GM23248 (cell line): ENCODE measurements around the gene ACAA1. TPM values are rescaled to one million over a fixed set of nuclear protein-coding genes. Genes with fewer than 3 reads are reported as not detected.

Source experiments
- DNase-seq: peaks from one replicate; pipeline ENCODE4 v3.0.0-alpha.2; 2015
- H2AFZ ChIP-seq: fragments of 200-600 bp; sonication (generic); 2 replicates; pipeline ENCODE4 v1.6.1; 2016; ENCODE audit warnings: antibody characterized with exemption
- H3F3A ChIP-seq: fragments of 200-600 bp; sonication (generic); 2 replicates; pipeline ENCODE4 v1.6.1; 2016; ENCODE audit warnings: mild to moderate bottlenecking, antibody characterized with exemption, mixed run types; ENCODE audit not compliant: insufficient read depth
- H3K27ac ChIP-seq: fragments of 200-600 bp; sonication (generic); 2 replicates; pipeline ENCODE4 v1.5.1; 2016; ENCODE audit warnings: mild to moderate bottlenecking
- H3K27me3 ChIP-seq: fragments of 200-600 bp; sonication (generic); replicated peaks from 2 replicates; pipeline ENCODE4 v1.6.1; 2016; ENCODE audit warnings: mild to moderate bottlenecking; ENCODE audit not compliant: insufficient read depth
- H3K36me3 ChIP-seq: fragments of 200-600 bp; sonication (generic); 2 replicates; pipeline ENCODE4 v1.6.1; 2016; ENCODE audit warnings: low read depth, mild to moderate bottlenecking
- H3K4me1 ChIP-seq: fragments of 200-600 bp; sonication (generic); 2 replicates; pipeline ENCODE4 v1.6.1; 2016; ENCODE audit warnings: mild to moderate bottlenecking; ENCODE audit not compliant: insufficient read depth
- H3K4me2 ChIP-seq: fragments of 200-600 bp; sonication (generic); one replicate; pipeline ENCODE4 v1.6.1; 2016; ENCODE audit warnings: mild to moderate bottlenecking; ENCODE audit not compliant: unreplicated experiment
- H3K4me3 ChIP-seq: fragments of 200-600 bp; sonication (generic); 2 replicates; pipeline ENCODE4 v1.5.1; 2016; ENCODE audit warnings: mild to moderate bottlenecking
- H3K79me2 ChIP-seq: fragments of 200-600 bp; sonication (generic); 2 replicates; pipeline ENCODE4 v1.6.1; 2016; ENCODE audit warnings: mild to moderate bottlenecking; ENCODE audit not compliant: insufficient read depth
- H3K9ac ChIP-seq: fragments of 200-600 bp; sonication (generic); 2 replicates; pipeline ENCODE4 v1.6.1; 2016; ENCODE audit warnings: mild to moderate bottlenecking
- H3K9me2 ChIP-seq: fragments of 200-600 bp; sonication (generic); 2 replicates; pipeline ENCODE4 v1.6.1; 2016; ENCODE audit warnings: mixed run types, mild to moderate bottlenecking, moderate library complexity; ENCODE audit not compliant: insufficient read depth
- H3K9me3 ChIP-seq: fragments of 200-600 bp; sonication (generic); one replicate; pipeline ENCODE4 v1.6.1; 2017; ENCODE audit warnings: low read depth
- H4K20me1 ChIP-seq: fragments of 200-600 bp; sonication (generic); 2 replicates; pipeline ENCODE4 v1.6.0; 2016; ENCODE audit not compliant: insufficient read depth
- EZH2 ChIP-seq: fragments of 200-600 bp; sonication (generic); IDR thresholded peaks from 2 replicates; pipeline ENCODE4 v1.6.1; 2018; ENCODE audit warnings: antibody characterized with exemption, mild to moderate bottlenecking; ENCODE audit not compliant: insufficient read depth, poor library complexity, severe bottlenecking
- EZH2phosphoT487 ChIP-seq: fragments of 200-600 bp; sonication (generic); IDR thresholded peaks from 2 replicates; pipeline ENCODE4 v1.6.1; 2018; ENCODE audit warnings: antibody characterized with exemption, moderate library complexity, mild to moderate bottlenecking, low read depth; ENCODE audit not compliant: insufficient read depth
- WGBS, 2 experiments: methylation state at CpG; one replicate each; pipeline ENCODE4 v1.1.6; 2015 to 2017; ENCODE audit warnings: low lambda C conversion rate in 2 of 2, low coverage in 1 of 2; ENCODE audit errors: missing lambda C conversion rate in 2 of 2; 5-methylcytosine and 5-hydroxymethylcytosine counted together
- in situ Hi-C: fragments of 300-500 bp; cut with MboI; formaldehyde crosslinking; loops from 2 replicates; pipeline ENCODE4 v1.15.0; 2020
- polyA plus RNA-seq: library from polyadenylated mRNA; unstranded; fragments of >200 nt; fragmentation: Nextera tagmentation; extraction: Ambion mirVana; gene quantifications from 2 replicates; pipeline ENCODE4 v1.2.1, GENCODE V29; 2016
- total RNA-seq: library from RNA; depleted of rRNA; stranded (reverse); fragments of >200 nt; shearing (Covaris generic); gene quantifications from 2 replicates; pipeline ENCODE4 v1.2.3, GENCODE V29; 2014

The ACAA1 gene
- total and polyA plus RNA-seq, 2 experiments from 2014 or later: 32.9 to 50.5 TPM

DNA sequence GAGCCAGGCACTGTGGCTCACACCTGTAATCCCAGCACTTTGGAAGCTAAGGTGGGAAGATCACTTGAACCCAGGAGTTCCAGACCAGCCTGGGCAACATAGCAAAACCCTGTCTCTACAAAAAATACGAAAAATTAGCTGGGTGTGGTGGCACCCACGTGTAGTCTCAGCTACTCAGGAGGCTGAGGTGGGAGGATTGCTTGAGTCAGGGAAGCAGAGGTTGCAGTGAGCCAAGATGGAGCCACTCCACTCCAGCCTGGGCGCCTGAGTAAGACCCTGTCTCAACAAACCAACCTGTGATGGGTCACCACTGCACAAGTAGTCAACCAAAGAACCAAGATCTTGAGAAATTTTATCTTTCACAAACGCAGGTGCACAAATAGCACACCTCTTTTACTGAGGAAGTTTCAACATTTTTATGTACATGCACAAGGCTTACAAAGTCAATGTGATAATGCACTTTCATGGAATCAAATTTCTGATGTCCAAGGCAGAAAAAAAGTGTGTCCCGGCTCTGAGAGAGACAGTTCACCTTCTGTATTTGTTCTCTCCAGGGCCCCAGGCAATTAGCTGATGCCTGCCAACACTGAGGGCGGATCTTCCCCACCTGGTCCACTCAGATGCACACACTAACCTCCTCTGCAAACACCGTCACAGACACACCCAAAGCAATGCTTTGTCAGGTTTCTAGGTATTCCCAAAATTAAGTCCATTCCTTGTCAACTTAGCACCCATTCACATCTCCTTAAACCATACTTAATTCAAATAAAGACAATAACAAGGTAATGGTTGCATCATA is 12.4 kb downstream of the ACAA1 start:
- in situ Hi-C loops: loop anchor here (25.0 kb wide), 1 partner anchor 363 kb away; the partner anchor contains the start of gene EXOG
- H3K9me2 ChIP-seq: no peaks in the 10 kb centered on the region

DNA sequence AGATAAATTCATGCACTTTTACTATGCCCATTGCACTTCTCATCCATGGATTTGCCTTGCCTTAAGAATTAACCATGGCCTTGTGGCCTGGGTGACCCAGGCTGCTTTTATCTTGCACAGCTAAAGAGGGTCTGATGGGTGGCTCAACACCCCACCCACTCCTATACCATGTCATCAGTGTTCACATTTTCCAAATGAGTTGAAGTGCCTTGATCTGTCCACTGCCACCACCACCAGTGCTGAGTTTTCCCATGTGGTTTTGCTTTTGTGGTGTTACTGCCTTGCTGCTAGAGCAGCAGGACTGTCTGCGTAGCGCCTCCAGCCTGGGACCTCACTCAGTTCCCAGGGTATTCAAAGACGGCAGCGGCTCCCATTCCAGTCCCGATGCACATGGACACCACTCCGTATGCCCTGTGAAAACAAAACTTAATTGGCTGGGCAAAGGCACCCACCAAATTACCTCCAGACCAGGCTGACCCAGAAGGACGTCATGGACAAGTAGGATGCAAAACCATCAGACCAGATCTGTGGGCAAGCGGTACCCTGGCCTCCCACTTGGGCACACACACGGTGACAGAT is 14.1 kb downstream of the ACAA1 start:
- no peaks in the 10 kb centered on the region for H3K79me2 ChIP-seq
- H3K9ac ChIP-seq: no peak overlapping the region
- no peak for DNase-seq
- no peak overlapping the region for H3K27ac ChIP-seq
- no peak overlapping the region for H2AFZ ChIP-seq
- peaks cover 17% of the 10 kb centered on the region; the same call in 1 of the 2 replicates for H3K36me3 ChIP-seq
- no peaks in the 10 kb centered on the region; the same call in 1 of the 2 replicates for H4K20me1 ChIP-seq
- in situ Hi-C loops: loop anchor here (25.0 kb wide), 1 partner anchor 364 kb away; the partner anchor contains the start of gene EXOG
- no peaks in the 10 kb centered on the region for H3K9me3 ChIP-seq
- 91 to 92% methylated on average over 9 of the region's 9 CpGs for WGBS, 2 experiments
- H3K4me3 ChIP-seq: no peak overlapping the region
- no peaks in the 10 kb centered on the region for H3K27me3 ChIP-seq
- H3F3A ChIP-seq: no peaks in the 10 kb centered on the region
- H3K4me1 ChIP-seq: no peaks in the 10 kb centered on the region
- TF ChIP-seq EZH2phosphoT487: no peak
- TF ChIP-seq EZH2: no peak
- no peak overlapping the region for H3K4me2 ChIP-seq
- H3K9me2 ChIP-seq: no peaks in the 10 kb centered on the region

More for the DNA sequence above, 12.4 kb downstream of the ACAA1 start:
- Histone ChIP-seq H2AFZ (no peak overlapping the region), H3K4me3 (no peak overlapping the region), H3K27ac (no peak overlapping the region), H3K36me3 (peaks cover 18% of the 10 kb centered on the region; the same call in 1 of the 2 replicates), H3K27me3 (no peaks in the 10 kb centered on the region), H3K4me2 (no peak overlapping the region), H3K9ac (no peak overlapping the region), H3K4me1 (no peaks in the 10 kb centered on the region), H3F3A (no peaks in the 10 kb centered on the region), H3K9me3 (no peaks in the 10 kb centered on the region), H4K20me1 (no peaks in the 10 kb centered on the region; the same call in 1 of the 2 replicates), H3K79me2 (no peaks in the 10 kb centered on the region)
- 87% methylated on average over 7 of the region's 7 CpGs for WGBS, 2 experiments
- TF ChIP-seq EZH2phosphoT487 (no peak), EZH2 (no peak)
- no peak for DNase-seq

- H3K9me3 ChIP-seq: no peaks in the 10 kb centered on the region
- DNase-seq: no peak
- H3K79me2 ChIP-seq: no peaks in the 10 kb centered on the region
- H3K4me1 ChIP-seq: no peaks in the 10 kb centered on the region
- no peak overlapping the region for H2AFZ ChIP-seq
- TF ChIP-seq EZH2: no peak
- no peak for TF ChIP-seq EZH2phosphoT487
- no peak overlapping the region for H3K4me2 ChIP-seq
- H3K27me3 ChIP-seq: no peaks in the 10 kb centered on the region
- no peak overlapping the region for H3K9ac ChIP-seq
- H3K36me3 ChIP-seq: peaks cover 11% of the 10 kb centered on the region; the same call in 1 of the 2 replicates
- no peaks in the 10 kb centered on the region for H3K9me2 ChIP-seq
- no peaks in the 10 kb centered on the region; the same call in 1 of the 2 replicates for H4K20me1 ChIP-seq
- H3F3A ChIP-seq: no peaks in the 10 kb centered on the region
- 87 to 92% methylated on average over 13 of the region's 13 CpGs for WGBS, 2 experiments
- H3K27ac ChIP-seq: no peak overlapping the region
- H3K4me3 ChIP-seq: no peak overlapping the region
- in situ Hi-C loops: loop anchor here (25.0 kb wide), 1 partner anchor 365 kb away; the partner anchor contains the start of gene EXOG
Observed at GRCh38 chr3:38121832-38122461, 15.0 kb downstream of the ACAA1 start.

DNA sequence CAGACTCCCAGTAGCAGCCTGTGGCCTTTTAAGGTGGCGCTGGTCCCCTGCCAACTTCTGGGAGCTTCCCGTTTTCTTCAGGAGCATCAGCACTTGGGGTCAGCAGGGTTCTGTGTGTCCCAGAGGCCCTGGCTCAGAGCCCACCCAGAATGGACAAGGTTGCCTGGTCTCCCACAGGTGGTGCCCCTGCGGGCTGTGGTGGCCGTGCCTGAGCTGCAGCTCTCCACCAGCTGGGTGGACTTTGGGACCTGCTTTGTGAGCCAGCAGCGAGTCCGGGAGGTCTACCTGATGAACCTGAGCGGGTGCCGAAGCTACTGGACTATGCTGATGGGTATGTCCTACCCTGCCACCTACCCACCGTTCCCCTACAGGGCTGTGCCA is 15.5 kb downstream of the ACAA1 start:
- Histone ChIP-seq H3K27ac (no peak overlapping the region), H2AFZ (no peak overlapping the region), H3K9me2 (no peaks in the 10 kb centered on the region), H3K27me3 (no peaks in the 10 kb centered on the region), H3F3A (no peaks in the 10 kb centered on the region), H3K4me2 (no peak overlapping the region), H3K4me3 (no peak overlapping the region), H3K9ac (no peak overlapping the region), H4K20me1 (no peaks in the 10 kb centered on the region), H3K36me3 (peaks cover 11% of the 10 kb centered on the region; the same call in 1 of the 2 replicates), H3K79me2 (no peaks in the 10 kb centered on the region), H3K9me3 (no peaks in the 10 kb centered on the region), H3K4me1 (no peaks in the 10 kb centered on the region)
- no peak for DNase-seq
- 77 to 83% methylated on average over 9 of the region's 9 CpGs for WGBS, 2 experiments
- in situ Hi-C loops: loop anchor here (25.0 kb wide), 1 partner anchor 366 kb away; the partner anchor contains the start of gene EXOG
- TF ChIP-seq EZH2 (no peak), EZH2phosphoT487 (no peak)
